Measurements from ENCODE around the gene OPCML. TPM values are rescaled to one million over a fixed set of nuclear protein-coding genes. Genes with fewer than 3 reads are reported as not detected.
A peak's percentile ranks its signal among the peaks of the same experiment; 100 is the strongest.

The OPCML gene
- total and polyA plus RNA-seq, 4 donors = 16.6 to 70.3 (median 58.1) TPM

GRCh38 chr11:132969892-132970291 is 562.4 kb downstream of the OPCML start:
- Histone ChIP-seq H3K27ac (ENCODE audit: low read depth, low read length) (no peak overlapping the region), H3K4me3 (ENCODE audit: low read depth, low read length) (no peak overlapping the region), H3K9me3 (ENCODE audit: control insufficient read depth, insufficient read depth, low read length) (no peaks in the 10 kb centered on the region), H3K4me1 (ENCODE audit: control insufficient read depth, insufficient read depth, low read length) (peaks cover 17% of the 10 kb centered on the region), H3K36me3 (ENCODE audit: control insufficient read depth, insufficient read depth, low read length) (no peaks in the 10 kb centered on the region), H3K27me3 (ENCODE audit: control insufficient read depth, insufficient read depth, low read length) (no peaks in the 10 kb centered on the region)
- 100% methylated on average over 1 of the region's 4 CpGs for WGBS (ENCODE audit: insufficient coverage)
- no peak for DNase-seq (ENCODE audit: low read depth in 4 of 6, low spot score in 6 of 6)

GRCh38 chr11:132962041-132962440 is 570.3 kb downstream of the OPCML start:
- H3K4me1 ChIP-seq (ENCODE audit: control insufficient read depth, insufficient read depth, low read length) = peaks cover 15% of the 10 kb centered on the region
- no peaks in the 10 kb centered on the region for H3K9me3 ChIP-seq (ENCODE audit: control insufficient read depth, insufficient read depth, low read length)
- DNase-seq (ENCODE audit: low read depth in 4 of 6, low spot score in 6 of 6) = peak in 2 of 6 donors; percentile 62 to 83
- no peaks in the 10 kb centered on the region for H3K36me3 ChIP-seq (ENCODE audit: control insufficient read depth, insufficient read depth, low read length)
- no peaks in the 10 kb centered on the region for H3K27me3 ChIP-seq (ENCODE audit: control insufficient read depth, insufficient read depth, low read length)
- 7% methylated on average over 5 of the region's 6 CpGs for WGBS (ENCODE audit: insufficient coverage)
- H3K27ac ChIP-seq (ENCODE audit: low read depth, low read length) = no peak overlapping the region
- H3K4me3 ChIP-seq (ENCODE audit: low read depth, low read length) = no peak overlapping the region

- DNase-seq (ENCODE audit: low read depth in 4 of 6, low spot score in 6 of 6) = no peak
- Histone ChIP-seq H3K27ac (ENCODE audit: low read depth, low read length) (no peak overlapping the region), H3K27me3 (ENCODE audit: control insufficient read depth, insufficient read depth, low read length) (no peaks in the 10 kb centered on the region), H3K4me3 (ENCODE audit: low read depth, low read length) (no peak overlapping the region), H3K9me3 (ENCODE audit: control insufficient read depth, insufficient read depth, low read length) (no peaks in the 10 kb centered on the region), H3K36me3 (ENCODE audit: control insufficient read depth, insufficient read depth, low read length) (no peaks in the 10 kb centered on the region), H3K4me1 (ENCODE audit: control insufficient read depth, insufficient read depth, low read length) (peaks cover 15% of the 10 kb centered on the region)
- 71% methylated on average over 4 of the region's 5 CpGs for WGBS (ENCODE audit: insufficient coverage)
Measured at GRCh38 chr11:132961453-132961852, 570.8 kb downstream of the OPCML start.

- Histone ChIP-seq H3K36me3 (ENCODE audit: control insufficient read depth, insufficient read depth, low read length) (no peaks in the 10 kb centered on the region), H3K4me1 (ENCODE audit: control insufficient read depth, insufficient read depth, low read length) (peaks cover 15% of the 10 kb centered on the region), H3K27me3 (ENCODE audit: control insufficient read depth, insufficient read depth, low read length) (no peaks in the 10 kb centered on the region), H3K9me3 (ENCODE audit: control insufficient read depth, insufficient read depth, low read length) (no peaks in the 10 kb centered on the region), H3K27ac (ENCODE audit: low read depth, low read length) (no peak overlapping the region), H3K4me3 (ENCODE audit: low read depth, low read length) (no peak overlapping the region)
- WGBS (ENCODE audit: insufficient coverage) = 59% methylated on average over 17 of the region's 21 CpGs
- peak in 1 of 6 donors; percentile 87 for DNase-seq (ENCODE audit: low read depth in 4 of 6, low spot score in 6 of 6)
Measured at GRCh38 chr11:132960273-132961078, 571.8 kb downstream of the OPCML start.

GRCh38 chr11:132959693-132960092 is 572.6 kb downstream of the OPCML start:
- peaks cover 15% of the 10 kb centered on the region for H3K4me1 ChIP-seq (ENCODE audit: control insufficient read depth, insufficient read depth, low read length)
- no peak overlapping the region for H3K27ac ChIP-seq (ENCODE audit: low read depth, low read length)
- H3K4me3 ChIP-seq (ENCODE audit: low read depth, low read length) = no peak overlapping the region
- no peaks in the 10 kb centered on the region for H3K27me3 ChIP-seq (ENCODE audit: control insufficient read depth, insufficient read depth, low read length)
- 56% methylated on average over 2 of the region's 3 CpGs for WGBS (ENCODE audit: insufficient coverage)
- no peaks in the 10 kb centered on the region for H3K36me3 ChIP-seq (ENCODE audit: control insufficient read depth, insufficient read depth, low read length)
- DNase-seq (ENCODE audit: low read depth in 4 of 6, low spot score in 6 of 6) = no peak
- H3K9me3 ChIP-seq (ENCODE audit: control insufficient read depth, insufficient read depth, low read length) = no peaks in the 10 kb centered on the region

GRCh38 chr11:132957881-132958280 is 574.4 kb downstream of the OPCML start:
- Histone ChIP-seq H3K36me3 (ENCODE audit: control insufficient read depth, insufficient read depth, low read length) (no peaks in the 10 kb centered on the region), H3K9me3 (ENCODE audit: control insufficient read depth, insufficient read depth, low read length) (no peaks in the 10 kb centered on the region), H3K27me3 (ENCODE audit: control insufficient read depth, insufficient read depth, low read length) (no peaks in the 10 kb centered on the region), H3K27ac (ENCODE audit: low read depth, low read length) (no peak overlapping the region), H3K4me1 (ENCODE audit: control insufficient read depth, insufficient read depth, low read length) (peaks cover 14% of the 10 kb centered on the region), H3K4me3 (ENCODE audit: low read depth, low read length) (no peak overlapping the region)
- DNase-seq (ENCODE audit: low read depth in 4 of 6, low spot score in 6 of 6) = no peak
- 83% methylated on average over 1 of the region's 2 CpGs for WGBS (ENCODE audit: insufficient coverage)

GRCh38 chr11:132948252-132948651 is 584.0 kb downstream of the OPCML start:
- Histone ChIP-seq H3K27ac (ENCODE audit: low read depth, low read length) (no peak overlapping the region), H3K4me1 (ENCODE audit: control insufficient read depth, insufficient read depth, low read length) (peaks cover 8% of the 10 kb centered on the region), H3K4me3 (ENCODE audit: low read depth, low read length) (no peak overlapping the region), H3K9me3 (ENCODE audit: control insufficient read depth, insufficient read depth, low read length) (no peaks in the 10 kb centered on the region), H3K27me3 (ENCODE audit: control insufficient read depth, insufficient read depth, low read length) (no peaks in the 10 kb centered on the region), H3K36me3 (ENCODE audit: control insufficient read depth, insufficient read depth, low read length) (no peaks in the 10 kb centered on the region)
- DNase-seq (ENCODE audit: low read depth in 4 of 6, low spot score in 6 of 6) = no peak
- 100% methylated on average over 1 of the region's 1 CpG for WGBS (ENCODE audit: insufficient coverage)

GRCh38 chr11:132944569-132944944 is 587.7 kb downstream of the OPCML start:
- WGBS (ENCODE audit: insufficient coverage) = 11% methylated on average over 3 of the region's 9 CpGs
- H3K4me1 ChIP-seq (ENCODE audit: control insufficient read depth, insufficient read depth, low read length) = peaks cover 23% of the 10 kb centered on the region
- H3K27ac ChIP-seq (ENCODE audit: low read depth, low read length) = peak overlapping the region; percentile 22
- peak overlapping the region; percentile 31 for H3K4me3 ChIP-seq (ENCODE audit: low read depth, low read length)
- no peaks in the 10 kb centered on the region for H3K9me3 ChIP-seq (ENCODE audit: control insufficient read depth, insufficient read depth, low read length)
- H3K27me3 ChIP-seq (ENCODE audit: control insufficient read depth, insufficient read depth, low read length) = peaks cover 13% of the 10 kb centered on the region
- DNase-seq (ENCODE audit: low read depth in 4 of 6, low spot score in 6 of 6) = peak in 2 of 6 donors; percentile 22 to 59
- H3K36me3 ChIP-seq (ENCODE audit: control insufficient read depth, insufficient read depth, low read length) = no peaks in the 10 kb centered on the region

- Histone ChIP-seq H3K9me3 (ENCODE audit: control insufficient read depth, insufficient read depth, low read length) (no peaks in the 10 kb centered on the region), H3K27ac (ENCODE audit: low read depth, low read length) (peak overlapping the region; percentile 22), H3K4me3 (ENCODE audit: low read depth, low read length) (peak overlapping the region; percentile 55), H3K36me3 (ENCODE audit: control insufficient read depth, insufficient read depth, low read length) (no peaks in the 10 kb centered on the region), H3K4me1 (ENCODE audit: control insufficient read depth, insufficient read depth, low read length) (peaks cover 23% of the 10 kb centered on the region), H3K27me3 (ENCODE audit: control insufficient read depth, insufficient read depth, low read length) (peaks cover 13% of the 10 kb centered on the region)
- under 1% methylated on average over 92 of the region's 104 CpGs for WGBS (ENCODE audit: insufficient coverage)
- DNase-seq (ENCODE audit: low read depth in 4 of 6, low spot score in 6 of 6) = peak in 2 of 6 donors; percentile 55 to 66
Measured at GRCh38 chr11:132943706-132944568, 588.4 kb downstream of the OPCML start.

All from spinal cord (tissue), 10 donors.